GM19023 (cell line): ENCODE results near the gene PSD4.

ENCODE experiments used
- ATAC-seq: cut with Tn5 transposase; IDR thresholded peaks from one replicate; pipeline ENCODE4 v1.9.1; 2021; ENCODE audit warnings: mild to moderate bottlenecking, moderate library complexity; ENCODE audit not compliant: unreplicated experiment

The PSD4 gene

DNA sequence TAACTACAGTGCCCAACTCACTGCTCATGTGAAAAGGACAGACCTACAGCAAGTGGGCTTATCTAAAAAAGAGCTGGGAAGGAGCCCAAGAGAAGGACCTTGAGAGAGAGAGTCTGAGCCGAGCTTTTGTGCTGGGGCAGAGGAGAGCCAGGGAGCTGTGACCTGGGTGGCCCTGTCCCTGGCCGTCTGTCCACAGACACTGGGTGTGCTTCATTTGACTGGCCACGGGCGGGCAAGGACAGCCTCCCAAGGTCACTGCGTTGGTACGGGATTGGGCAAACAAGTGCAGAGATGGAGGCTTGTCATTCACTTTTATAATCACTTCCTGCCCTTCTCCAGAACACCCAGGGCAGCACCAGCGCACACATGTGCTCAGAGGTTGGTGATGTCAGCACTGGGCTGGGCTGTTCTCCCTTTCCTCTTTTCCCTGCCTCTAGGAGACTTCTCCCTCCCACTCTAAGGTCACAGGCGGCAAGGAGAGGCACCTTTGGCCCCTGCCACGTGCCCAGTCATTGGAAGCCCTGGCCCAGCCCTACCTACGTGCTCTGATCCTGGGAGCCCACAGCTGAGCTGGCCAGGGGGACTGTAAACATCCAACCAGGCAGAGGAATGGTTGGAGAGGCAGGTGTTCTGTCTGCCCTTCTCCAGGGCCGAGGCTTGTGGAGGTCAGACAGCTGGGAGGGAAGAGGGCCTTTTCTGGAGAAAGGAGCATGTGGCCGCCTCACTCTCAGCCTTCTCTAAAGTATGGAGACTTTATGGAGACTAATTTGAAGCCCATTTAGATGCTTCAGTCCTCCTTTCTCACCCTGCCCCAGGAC, 6.4 kb upstream of the PSD4 start:
- no peak for ATAC-seq

GRCh38 chr2:113167962-113168340, 5.8 kb upstream of the PSD4 start:
- no peak for ATAC-seq

- ATAC-seq = no peak
Measured at GRCh38 chr2:113169002-113169530, 4.7 kb upstream of the PSD4 start.

DNA sequence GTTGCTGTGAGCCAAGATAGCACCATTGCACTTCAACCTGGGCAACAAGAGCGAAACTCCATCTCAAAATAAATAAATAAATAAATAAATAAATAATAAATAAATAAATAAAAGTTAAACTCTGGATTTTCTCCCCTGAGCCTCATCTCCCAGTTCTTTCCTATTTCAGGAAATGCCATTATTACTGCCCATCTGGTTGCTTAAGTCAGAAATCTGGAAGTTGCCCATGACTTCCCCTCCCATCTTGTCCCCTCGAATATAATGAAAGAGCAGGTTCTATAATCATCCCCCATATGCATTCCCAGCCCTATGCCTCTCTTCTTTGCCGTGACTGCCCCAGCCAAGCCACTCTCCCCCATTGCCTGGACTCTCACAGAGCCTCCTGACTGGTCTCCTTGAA, 4.2 kb upstream of the PSD4 start:
- ATAC-seq = no peak

DNA sequence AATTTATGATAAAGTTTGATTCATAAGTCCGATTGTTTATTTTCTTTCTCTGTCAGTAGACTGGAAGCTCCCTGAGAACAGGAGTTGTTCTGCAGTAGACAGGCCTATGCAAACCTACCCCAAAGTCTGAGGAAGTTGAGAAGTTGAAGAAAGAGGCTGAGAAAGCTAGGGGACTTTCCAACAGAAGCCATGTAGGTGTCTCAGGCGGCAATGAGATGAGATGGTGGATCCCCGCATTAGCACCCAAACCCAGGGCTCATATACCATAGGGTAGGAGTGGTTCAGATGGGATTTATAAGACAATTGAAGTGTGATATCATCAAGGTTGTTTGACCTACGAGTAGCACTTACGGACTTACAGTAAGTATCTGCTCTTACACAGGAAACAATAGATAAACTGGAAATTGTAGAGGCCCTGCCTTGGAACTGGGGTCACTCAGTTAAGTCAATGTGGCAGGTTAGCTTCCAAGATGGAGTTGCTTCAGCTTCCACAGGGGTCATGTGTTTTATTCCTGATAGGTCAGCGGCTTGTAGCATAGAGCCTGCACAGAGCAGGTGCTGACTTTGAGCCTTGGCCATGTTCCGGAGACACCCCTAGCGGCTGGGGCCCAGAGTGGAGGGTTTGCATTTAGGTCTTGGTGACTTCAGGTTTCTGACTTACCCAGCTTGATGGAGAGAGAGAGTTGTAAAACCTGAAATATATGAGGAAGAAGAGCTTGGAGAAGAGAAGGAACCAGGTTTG, 2.3 kb upstream of the PSD4 start:
- no peak for ATAC-seq

DNA sequence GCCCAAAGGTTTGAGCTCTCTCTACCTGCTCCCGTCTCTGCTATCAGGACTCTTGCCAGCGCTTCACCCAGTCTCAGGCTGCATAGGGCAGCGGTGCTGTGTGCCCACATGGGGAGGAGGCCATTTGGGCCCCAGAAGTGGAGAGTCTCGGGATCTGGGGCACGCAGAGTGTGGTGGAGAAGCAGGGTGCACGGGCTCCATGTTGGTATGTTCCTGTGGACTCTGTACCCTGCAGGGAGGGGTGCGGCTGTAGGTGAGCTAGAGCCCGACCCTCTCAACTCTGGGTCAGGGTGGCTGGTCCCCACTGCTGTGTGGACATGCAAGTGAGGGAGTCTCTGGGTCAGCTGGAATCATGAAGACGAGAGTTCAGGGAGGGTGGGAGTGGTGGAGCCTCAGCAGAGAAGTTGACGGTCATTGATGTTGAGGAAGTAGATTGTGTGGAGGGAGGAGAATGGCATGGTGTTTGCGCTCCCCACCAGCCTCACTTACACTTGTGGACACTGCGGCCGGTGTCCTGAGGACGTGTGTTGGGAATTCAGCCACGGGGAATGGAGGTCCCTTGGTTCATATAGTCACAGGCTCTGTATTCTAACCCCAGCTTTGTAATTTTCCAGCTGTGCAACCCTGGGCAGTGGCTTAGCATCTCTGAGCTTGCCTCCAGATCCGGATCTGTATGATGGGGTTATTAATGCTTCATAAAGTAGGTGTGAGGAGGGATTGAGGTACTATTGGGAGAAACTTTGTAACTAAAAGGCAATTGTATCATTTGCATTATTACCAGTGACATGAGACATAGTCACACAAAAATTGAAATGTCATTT, 840 bp upstream of the PSD4 start:
- ATAC-seq = no peak

DNA sequence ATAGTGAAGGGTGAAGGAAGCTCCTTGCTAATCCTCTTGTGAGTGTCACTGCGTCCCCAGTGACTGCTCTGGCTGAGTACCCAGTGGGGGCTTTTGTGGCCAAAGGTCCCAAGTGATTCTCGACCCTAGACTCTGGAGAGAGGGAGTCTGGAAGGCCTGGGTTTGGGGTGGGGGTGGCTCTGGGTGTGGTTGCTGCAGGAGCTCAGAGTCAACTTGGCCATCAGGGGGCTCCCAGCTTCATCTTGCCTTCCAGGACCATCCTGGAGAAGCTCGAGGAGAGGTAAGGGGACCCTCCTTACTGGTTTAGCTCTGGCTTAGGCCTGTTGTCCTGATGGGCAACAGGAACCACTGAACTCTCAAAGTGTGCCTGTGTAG, 592 bp downstream of the PSD4 start:
- no peak for ATAC-seq

GRCh38 chr2:113175042-113175628, 1.4 kb downstream of the PSD4 start:
- ATAC-seq = peak; percentile 56

DNA sequence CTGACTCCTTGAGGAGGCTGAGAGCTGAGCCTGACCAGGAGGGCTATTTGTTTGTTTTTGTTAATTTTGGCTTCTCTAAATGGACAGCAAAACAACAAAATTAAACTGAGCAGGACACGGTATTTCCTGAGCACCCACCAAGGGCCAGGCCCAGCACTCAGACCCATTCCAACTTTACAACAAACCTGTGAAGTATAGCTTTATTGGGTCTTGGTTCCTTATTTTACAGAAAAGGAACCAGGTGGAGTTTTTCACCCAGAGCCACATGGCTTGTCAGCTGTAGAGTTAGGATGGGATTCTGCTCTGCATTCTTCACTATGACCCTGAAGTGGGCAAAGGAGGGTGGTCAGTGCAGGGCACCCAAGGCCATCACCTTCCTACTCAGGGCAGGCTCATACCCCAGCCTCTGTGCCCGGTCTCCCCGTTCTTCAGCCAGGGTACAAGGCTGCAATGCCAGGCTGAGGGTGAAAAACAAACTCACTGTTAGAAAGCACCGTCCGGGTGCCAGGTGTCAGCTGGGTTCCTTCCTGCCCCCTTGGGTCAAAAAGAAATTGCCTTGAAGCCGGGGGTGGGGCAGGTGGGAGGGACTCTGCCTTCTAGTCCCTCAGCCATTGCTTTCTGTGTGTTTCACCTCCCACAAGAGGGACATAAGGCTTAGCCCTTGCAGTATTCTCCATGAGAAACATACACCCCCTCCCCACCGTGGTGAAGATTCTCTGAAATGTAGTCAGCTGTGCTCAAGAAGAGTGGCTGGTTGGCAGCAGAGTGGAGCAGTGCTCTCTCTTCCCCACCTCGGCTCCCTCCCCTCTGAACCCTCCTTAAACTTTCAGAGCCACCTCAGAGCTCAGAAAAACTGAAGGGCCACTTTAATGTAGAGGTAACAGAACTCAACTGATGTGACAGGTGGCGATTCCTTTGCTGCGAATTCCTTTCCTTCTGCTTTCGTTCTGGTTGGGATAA, 2.2 kb downstream of the PSD4 start:
- ATAC-seq = no peak

- no peak for ATAC-seq
Measured at GRCh38 chr2:113176696-113177355, 3.1 kb downstream of the PSD4 start.

DNA sequence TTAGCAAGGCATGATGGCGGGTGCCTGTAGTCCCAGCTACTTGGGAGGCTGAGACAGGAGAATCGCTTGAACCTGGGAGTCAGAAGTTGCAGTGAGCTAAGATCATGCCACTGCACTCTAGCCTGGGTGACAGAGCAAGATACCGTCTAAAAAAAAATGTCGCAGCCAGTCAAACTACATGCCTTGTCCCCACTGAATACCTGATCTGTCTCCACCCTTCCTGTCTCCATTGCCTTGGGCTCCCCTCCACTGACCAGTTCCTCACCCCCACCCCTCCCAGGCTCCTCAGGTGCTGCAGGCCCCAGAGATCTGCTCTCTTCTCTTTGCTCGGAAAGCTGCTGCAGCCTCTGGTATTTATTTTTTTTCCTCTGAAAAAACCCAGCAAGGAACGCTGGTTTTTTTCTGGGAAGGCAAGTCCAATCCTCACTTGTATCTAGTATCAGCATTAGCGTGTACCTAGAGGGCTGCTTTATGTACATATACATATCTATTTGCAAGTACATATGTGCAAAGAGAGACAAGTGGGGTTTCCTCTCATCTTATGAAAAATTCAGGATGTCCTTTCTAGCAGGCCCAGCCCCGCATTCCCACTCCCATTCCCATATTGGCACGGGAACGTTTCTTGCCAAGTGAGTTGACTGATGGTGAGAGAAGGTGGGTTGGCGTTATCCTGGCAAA, 4.4 kb downstream of the PSD4 start:
- ATAC-seq = no peak

DNA sequence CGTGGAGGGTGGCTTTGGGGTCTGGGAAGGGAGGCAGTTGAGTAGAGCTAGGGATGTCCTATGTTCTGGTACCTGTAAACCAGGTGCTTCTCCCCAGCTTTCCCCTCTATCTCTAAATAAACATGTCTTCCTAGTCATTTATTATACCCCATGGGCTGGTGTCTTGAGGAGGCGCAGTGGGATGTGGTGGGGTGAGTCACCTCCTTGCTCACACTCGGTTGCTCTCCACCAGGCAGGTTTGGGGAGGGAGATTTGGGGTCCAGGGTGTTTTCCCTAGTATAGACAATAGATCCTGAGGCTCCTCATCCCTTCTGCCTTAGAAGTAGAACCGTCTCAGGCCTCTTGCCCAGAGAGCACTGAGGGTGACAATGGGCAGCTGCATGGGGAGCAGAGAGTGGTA, 5.1 kb downstream of the PSD4 start:
- ATAC-seq = no peak

DNA sequence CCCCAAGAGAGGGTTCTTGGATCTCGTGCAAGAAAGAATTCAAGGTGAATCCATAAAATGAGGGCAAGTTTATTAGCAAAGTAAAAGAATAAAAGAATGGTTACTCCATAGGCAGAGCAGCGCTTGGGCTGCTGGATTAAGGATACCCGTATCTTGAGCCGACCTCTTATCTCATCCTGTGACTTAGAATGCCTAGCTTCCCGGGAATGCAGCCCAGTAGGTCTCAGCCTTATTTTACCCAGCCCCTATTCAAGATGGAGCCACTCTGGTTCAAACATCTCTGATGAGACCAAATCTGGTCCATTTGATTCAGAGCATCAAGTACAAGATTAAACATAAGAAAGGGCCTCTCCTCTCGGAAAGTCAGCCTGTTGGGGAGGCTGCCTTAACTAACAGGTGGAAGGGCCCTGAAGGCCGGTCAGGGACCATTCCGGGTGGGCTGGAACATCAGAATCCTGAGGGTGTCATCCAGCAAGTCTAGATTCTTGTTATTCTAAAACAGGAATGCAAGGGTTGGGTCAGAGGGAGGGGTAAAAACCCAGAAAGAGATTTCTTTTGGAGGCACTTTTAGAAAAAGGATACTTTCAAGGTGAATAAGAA, 5.8 kb downstream of the PSD4 start:
- no peak for ATAC-seq

GRCh38 chr2:113180131-113180946, 6.6 kb downstream of the PSD4 start:
- ATAC-seq = no peak

GRCh38 chr2:113181258-113182051, 7.7 kb downstream of the PSD4 start:
- no peak for ATAC-seq

- no peak for ATAC-seq
Measured at GRCh38 chr2:113182471-113183260, 8.9 kb downstream of the PSD4 start.
